Tibial nerve (tissue), 4 donors: ENCODE data around the gene DNAJC21. TPM values are rescaled to one million over a fixed set of nuclear protein-coding genes. Genes with fewer than 3 reads are reported as not detected.
"Not testable (repeated sequence)": the region's sequence is repeated elsewhere in the genome, so short reads cannot be mapped to it uniquely, and the experiment has no call there.

ENCODE experiments used
- DNase-seq, 2 donors: peaks; one replicate each; pipeline ENCODE4 v3.0.0-alpha.2; 2019; ENCODE audit warnings: low spot score in 2 of 2
- H3K27ac ChIP-seq, 4 donors: fragments of 200-600 bp; sonication (generic) in 3 of 4; one replicate each; pipeline ENCODE4 v1.5.1; 2017 to 2019; ENCODE audit warnings: mild to moderate bottlenecking in 1 of 4
- H3K27me3 ChIP-seq, 2 donors: fragments of 200-600 bp; sonication (generic) in 1 of 2; one replicate each; pipeline versions ENCODE4 v1.5.1 to v1.6.0; 2017 to 2019
- H3K36me3 ChIP-seq, 3 donors: fragments of 200-600 bp; sonication (generic); one replicate each; pipeline ENCODE4 v1.5.1; 2018 to 2019
- H3K4me1 ChIP-seq, 4 donors: fragments of 200-600 bp; sonication (generic) in 3 of 4; one replicate each; pipeline ENCODE4 v1.5.1; 2017 to 2019
- H3K4me3 ChIP-seq, 4 donors: fragments of 200-600 bp; sonication (generic) in 3 of 4; one replicate each; pipeline ENCODE4 v1.5.1; 2017 to 2019; ENCODE audit warnings: mild to moderate bottlenecking in 1 of 4, moderate library complexity in 1 of 4
- H3K9me3 ChIP-seq, 4 donors: fragments of 200-600 bp; sonication (generic) in 3 of 4; one replicate each; pipeline ENCODE4 v1.5.1; 2017 to 2019
- EP300 ChIP-seq, 2 donors: sonication (generic); formaldehyde crosslinking; IDR thresholded peaks; one replicate each; pipeline ENCODE4 v1.6.1; 2017; ENCODE audit warnings: antibody characterized with exemption in 2 of 2, mild to moderate bottlenecking in 1 of 2
- POLR2A ChIP-seq, 2 donors: fragments of 450-650 bp; IDR thresholded peaks; one replicate each; pipeline ENCODE4 v1.6.1; 2017; ENCODE audit warnings: antibody characterized with exemption in 2 of 2, mild to moderate bottlenecking in 2 of 2, moderate library complexity in 2 of 2
- WGBS, 2 donors: methylation state at CpG; one replicate each; pipeline ENCODE4 v1.1.5; 2018; 5-methylcytosine and 5-hydroxymethylcytosine counted together
- total RNA-seq, 4 donors: library from RNA; depleted of rRNA; stranded (reverse); fragments of >200 nt; gene quantifications; one replicate each; pipeline ENCODE4 v1.1.0, GENCODE V29; 2016
- TF ChIP-seq, protein P1 (sequence below), 5 experiments: fragments of 200-600 bp in 3 of 5; fragments of 450-650 bp in 2 of 5; sonication (generic) in 3 of 5; IDR thresholded peaks; one replicate each; pipeline ENCODE4 v1.5.1; 2016 to 2019; ENCODE audit warnings: antibody characterized with exemption in 5 of 5, mild to moderate bottlenecking in 3 of 5, moderate library complexity in 2 of 5

Gene DNAJC21
- total RNA-seq, 4 donors from 2014 or later, result 30.3 to 54.0 (median 31.7) TPM

DNA sequence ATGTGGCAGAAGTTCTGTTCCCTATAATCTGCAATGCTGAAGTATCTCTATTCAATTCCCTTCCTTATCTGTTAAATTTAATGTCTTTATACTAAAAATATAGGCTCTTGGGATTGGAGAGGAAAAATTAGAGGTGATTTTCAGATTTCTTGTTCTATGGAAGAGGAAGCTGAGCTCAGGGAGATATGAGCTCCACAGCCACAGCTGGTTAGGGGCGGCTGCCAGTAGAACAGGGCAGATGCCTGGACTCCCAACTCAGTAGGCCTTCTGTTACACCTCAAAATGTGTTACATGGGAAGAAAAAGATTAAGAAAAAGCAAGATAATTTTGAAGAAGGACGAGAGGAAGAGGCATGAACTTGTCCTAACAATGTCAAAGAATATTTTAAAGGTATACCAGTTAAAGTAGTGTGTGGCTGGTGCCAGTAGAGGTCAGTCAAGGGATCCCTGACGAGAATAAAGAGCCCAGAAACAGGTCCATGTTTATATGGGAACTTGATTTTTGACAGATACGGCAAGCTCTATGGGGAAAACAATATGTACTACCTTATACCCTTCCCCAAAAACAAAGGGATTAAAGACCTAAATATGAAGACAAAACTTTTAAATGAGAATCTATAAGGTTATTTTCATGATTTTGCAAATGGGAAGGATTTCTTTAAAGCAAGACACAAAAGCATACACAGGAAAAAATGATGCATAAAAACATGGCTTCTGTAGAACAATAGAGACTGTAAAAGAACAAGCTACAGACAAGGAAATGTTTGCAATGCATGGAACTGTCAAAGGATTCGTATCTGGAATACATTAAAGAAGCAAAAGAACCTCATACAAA is 28.7 kb downstream of the DNAJC21 start:
- peak in 1 of 2 donors; percentile 20 for DNase-seq
- Histone ChIP-seq H3K36me3 (peaks cover 0 to 23% (median 4%) of the 10 kb centered on the region in 3 donors), H3K27me3 (no peaks in the 10 kb centered on the region), H3K27ac (peak overlapping the region in 1 of 4 donors; percentile 5), H3K4me3 (no peak overlapping the region), H3K4me1 (peaks cover 0 to 6% (median 0%) of the 10 kb centered on the region in 4 donors), H3K9me3 (no peaks in the 10 kb centered on the region)
- TF ChIP-seq POLR2A (IDR thresholded peaks at IDR 0.05), result no peak
- TF ChIP-seq, protein P1, sequence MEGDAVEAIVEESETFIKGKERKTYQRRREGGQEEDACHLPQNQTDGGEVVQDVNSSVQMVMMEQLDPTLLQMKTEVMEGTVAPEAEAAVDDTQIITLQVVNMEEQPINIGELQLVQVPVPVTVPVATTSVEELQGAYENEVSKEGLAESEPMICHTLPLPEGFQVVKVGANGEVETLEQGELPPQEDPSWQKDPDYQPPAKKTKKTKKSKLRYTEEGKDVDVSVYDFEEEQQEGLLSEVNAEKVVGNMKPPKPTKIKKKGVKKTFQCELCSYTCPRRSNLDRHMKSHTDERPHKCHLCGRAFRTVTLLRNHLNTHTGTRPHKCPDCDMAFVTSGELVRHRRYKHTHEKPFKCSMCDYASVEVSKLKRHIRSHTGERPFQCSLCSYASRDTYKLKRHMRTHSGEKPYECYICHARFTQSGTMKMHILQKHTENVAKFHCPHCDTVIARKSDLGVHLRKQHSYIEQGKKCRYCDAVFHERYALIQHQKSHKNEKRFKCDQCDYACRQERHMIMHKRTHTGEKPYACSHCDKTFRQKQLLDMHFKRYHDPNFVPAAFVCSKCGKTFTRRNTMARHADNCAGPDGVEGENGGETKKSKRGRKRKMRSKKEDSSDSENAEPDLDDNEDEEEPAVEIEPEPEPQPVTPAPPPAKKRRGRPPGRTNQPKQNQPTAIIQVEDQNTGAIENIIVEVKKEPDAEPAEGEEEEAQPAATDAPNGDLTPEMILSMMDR (IDR thresholded peaks at IDR 0.05), result peak in 4 of 5 experiments; percentile 20 to 35 (median 24)
- no peak for TF ChIP-seq EP300 (IDR thresholded peaks at IDR 0.05)
- WGBS, 2 donors, result 38 to 40% methylated on average over 5 of the region's 5 CpGs

DNA sequence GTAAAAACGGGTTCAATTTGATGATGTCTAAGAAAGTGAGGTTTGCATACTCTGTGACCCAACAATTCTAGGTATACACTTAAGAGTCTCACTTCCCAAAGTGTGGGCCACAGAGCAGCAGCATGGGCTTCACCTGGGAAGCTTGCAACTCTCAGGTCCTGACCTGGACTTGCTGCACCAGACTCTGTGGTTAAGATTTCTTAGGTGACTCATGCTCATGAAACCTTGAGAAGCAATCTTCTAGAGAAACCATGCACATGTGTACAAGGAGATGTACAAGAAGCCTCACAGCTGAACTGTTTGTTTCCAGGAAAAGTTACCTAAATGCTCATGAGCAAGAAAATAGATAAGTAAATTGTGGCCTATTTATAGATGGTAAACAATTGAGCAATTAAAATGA is 30.0 kb downstream of the DNAJC21 start:
- Histone ChIP-seq H3K36me3 (peaks cover 0 to 12% (median 0%) of the 10 kb centered on the region in 3 donors), H3K4me3 (no peak overlapping the region), H3K9me3 (no peaks in the 10 kb centered on the region), H3K27ac (peak overlapping the region in 1 of 4 donors; percentile 16), H3K4me1 (peaks cover 0 to 6% (median 0%) of the 10 kb centered on the region in 4 donors), H3K27me3 (no peaks in the 10 kb centered on the region)
- TF ChIP-seq, protein P1 (IDR thresholded peaks at IDR 0.05), result no peak
- TF ChIP-seq EP300 (IDR thresholded peaks at IDR 0.05) (no peak), POLR2A (IDR thresholded peaks at IDR 0.05) (no peak)
- no peak for DNase-seq
- WGBS, 2 donors, result 88 to 96% methylated on average over 1 of the region's 1 CpG

GRCh38 chr5:34967540-34967939 is 38.2 kb downstream of the DNAJC21 start:
- H3K4me3 ChIP-seq, result no peak overlapping the region
- no peaks in the 10 kb centered on the region for H3K4me1 ChIP-seq
- DNase-seq, result no peak
- WGBS, 2 donors, result 91 to 98% methylated on average over 4 of the region's 4 CpGs
- H3K27me3 ChIP-seq, result no peaks in the 10 kb centered on the region
- TF ChIP-seq, protein P1 (IDR thresholded peaks at IDR 0.05), result no peak
- TF ChIP-seq POLR2A (IDR thresholded peaks at IDR 0.05) (no peak), EP300 (IDR thresholded peaks at IDR 0.05) (no peak)
- H3K9me3 ChIP-seq, result peaks cover 0 to 7% (median 0%) of the 10 kb centered on the region in 4 donors
- H3K27ac ChIP-seq, result no peak overlapping the region
- H3K36me3 ChIP-seq, result peaks cover 0 to 6% (median 0%) of the 10 kb centered on the region in 3 donors

GRCh38 chr5:34968258-34968657 is 38.9 kb downstream of the DNAJC21 start:
- peaks cover 0 to 7% (median 0%) of the 10 kb centered on the region in 4 donors for H3K9me3 ChIP-seq
- no peak overlapping the region for H3K27ac ChIP-seq
- peaks cover 0 to 6% (median 0%) of the 10 kb centered on the region in 3 donors for H3K36me3 ChIP-seq
- WGBS, 2 donors, result 73 to 86% methylated on average over 2 of the region's 2 CpGs
- TF ChIP-seq POLR2A (IDR thresholded peaks at IDR 0.05), result no peak
- TF ChIP-seq, protein P1 (IDR thresholded peaks at IDR 0.05), result no peak
- no peak for TF ChIP-seq EP300 (IDR thresholded peaks at IDR 0.05)
- H3K27me3 ChIP-seq, result no peaks in the 10 kb centered on the region
- DNase-seq, result no peak
- H3K4me1 ChIP-seq, result no peaks in the 10 kb centered on the region
- no peak overlapping the region for H3K4me3 ChIP-seq

DNA sequence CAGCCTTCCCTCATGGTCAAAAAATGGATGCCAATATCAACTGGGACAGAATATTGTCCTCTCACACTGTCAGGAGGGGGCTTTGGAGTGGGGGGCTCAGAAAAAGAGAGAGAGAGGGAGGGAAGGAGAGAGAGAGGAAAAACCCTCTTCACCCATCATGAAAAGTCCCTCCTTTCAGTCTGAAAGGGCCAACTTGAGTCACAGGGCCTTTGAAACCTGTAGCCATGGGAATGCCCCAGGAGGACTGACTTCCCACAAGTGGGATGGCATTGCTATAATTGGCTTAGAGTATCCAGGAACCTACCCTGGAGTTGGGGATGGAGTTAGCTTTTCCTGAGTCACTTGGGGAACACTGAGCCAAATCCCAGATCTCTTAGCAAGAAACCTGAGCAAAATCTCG is 41.2 kb downstream of the DNAJC21 start:
- no peak overlapping the region for H3K4me3 ChIP-seq
- WGBS, 2 donors, result 76 to 86% methylated on average over 1 of the region's 1 CpG
- H3K27me3 ChIP-seq, result no peaks in the 10 kb centered on the region
- H3K36me3 ChIP-seq, result peaks cover 0 to 6% (median 0%) of the 10 kb centered on the region in 3 donors
- H3K9me3 ChIP-seq, result peaks cover 0 to 4% (median 0%) of the 10 kb centered on the region in 4 donors
- no peak for DNase-seq
- H3K27ac ChIP-seq, result no peak overlapping the region
- no peaks in the 10 kb centered on the region for H3K4me1 ChIP-seq
- no peak for TF ChIP-seq POLR2A (IDR thresholded peaks at IDR 0.05)
- TF ChIP-seq, protein P1 (IDR thresholded peaks at IDR 0.05), result no peak
- no peak for TF ChIP-seq EP300 (IDR thresholded peaks at IDR 0.05)

DNA sequence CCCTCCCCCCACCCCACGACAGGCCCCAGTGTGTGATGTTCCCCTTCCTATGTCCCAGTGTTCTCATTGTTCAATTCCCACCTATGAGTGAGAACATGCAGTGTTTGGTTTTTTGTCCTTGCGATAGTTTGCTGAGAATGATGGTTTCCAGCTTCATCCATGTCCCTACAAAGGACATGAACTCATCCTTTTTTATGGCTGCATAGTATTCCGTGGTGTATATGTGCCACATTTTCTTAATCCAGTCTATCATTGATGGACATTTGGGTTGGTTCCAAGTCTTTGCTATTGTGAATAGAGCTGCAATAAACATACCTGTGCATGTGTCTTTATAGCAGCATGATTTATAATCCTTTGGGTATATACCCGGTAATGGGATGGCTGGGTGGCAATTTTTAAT is 42.3 kb downstream of the DNAJC21 start:
- DNase-seq, H3K9me3 ChIP-seq, H3K4me3 ChIP-seq, H3K27me3 ChIP-seq, H3K36me3 ChIP-seq, H3K4me1 ChIP-seq, H3K27ac ChIP-seq: not testable (repeated sequence)
- 90 to 96% methylated on average over 3 to 4 of the region's 4 CpGs for WGBS, 2 donors
